ENCODE results near the gene SSBP4.

SSBP4 gene

GRCh38 chr19:18433735-18434398, 14.7 kb downstream of the SSBP4 start:
- no peak for DNase-seq (ENCODE audit: low read depth)

- no peak for DNase-seq (ENCODE audit: low read depth)
Measured at GRCh38 chr19:18434411-18435175, 15.4 kb downstream of the SSBP4 start.

GRCh38 chr19:18435178-18435841, 16.1 kb downstream of the SSBP4 start:
- DNase-seq (ENCODE audit: low read depth), result no peak

GRCh38 chr19:18435842-18436670, 16.9 kb downstream of the SSBP4 start:
- DNase-seq (ENCODE audit: low read depth), result no peak

- DNase-seq (ENCODE audit: low read depth), result peak; percentile 86
Measured at GRCh38 chr19:18436671-18437490, 17.7 kb downstream of the SSBP4 start.

- DNase-seq (ENCODE audit: low read depth), result peak; percentile 57
Measured at GRCh38 chr19:18437491-18438330, 18.5 kb downstream of the SSBP4 start, which contains the start of gene ISYNA1. ISYNA1 (minus strand) TSS chr19:18438133; CDS start chr19:18437979, 154 bp downstream.

- DNase-seq (ENCODE audit: low read depth), result peak; percentile 88
Measured at GRCh38 chr19:18438331-18439024, 19.3 kb downstream of the SSBP4 start.

GRCh38 chr19:18439025-18439909, 20.1 kb downstream of the SSBP4 start:
- DNase-seq (ENCODE audit: low read depth), result peak; percentile 88

- no peak for DNase-seq (ENCODE audit: low read depth)
Measured at GRCh38 chr19:18439910-18440237, 20.7 kb downstream of the SSBP4 start.

GRCh38 chr19:18440415-18440877, 21.2 kb downstream of the SSBP4 start:
- no peak for DNase-seq (ENCODE audit: low read depth)

GRCh38 chr19:18440936-18441803, 22.0 kb downstream of the SSBP4 start:
- no peak for DNase-seq (ENCODE audit: low read depth)

GRCh38 chr19:18441804-18442788, 22.9 kb downstream of the SSBP4 start:
- DNase-seq (ENCODE audit: low read depth), result no peak

- DNase-seq (ENCODE audit: low read depth), result no peak
Measured at GRCh38 chr19:18442941-18443340, 23.7 kb downstream of the SSBP4 start.

GRCh38 chr19:18443406-18443805, 24.2 kb downstream of the SSBP4 start:
- no peak for DNase-seq (ENCODE audit: low read depth)

GRCh38 chr19:18443831-18444230, 24.6 kb downstream of the SSBP4 start:
- no peak for DNase-seq (ENCODE audit: low read depth)

GRCh38 chr19:18444513-18444912, 25.3 kb downstream of the SSBP4 start:
- no peak for DNase-seq (ENCODE audit: low read depth)

Measured in amniotic epithelial cell (primary cell).